HPDE6-E6E7 (cell line): ENCODE measurements around the gene RNF112.

Experiments used
- DNase-seq: peaks from one replicate; pipeline ENCODE4 v3.0.0; 2011; ENCODE audit warnings: missing footprints; ENCODE audit errors: extremely low spot score

RNF112 gene, protein sequence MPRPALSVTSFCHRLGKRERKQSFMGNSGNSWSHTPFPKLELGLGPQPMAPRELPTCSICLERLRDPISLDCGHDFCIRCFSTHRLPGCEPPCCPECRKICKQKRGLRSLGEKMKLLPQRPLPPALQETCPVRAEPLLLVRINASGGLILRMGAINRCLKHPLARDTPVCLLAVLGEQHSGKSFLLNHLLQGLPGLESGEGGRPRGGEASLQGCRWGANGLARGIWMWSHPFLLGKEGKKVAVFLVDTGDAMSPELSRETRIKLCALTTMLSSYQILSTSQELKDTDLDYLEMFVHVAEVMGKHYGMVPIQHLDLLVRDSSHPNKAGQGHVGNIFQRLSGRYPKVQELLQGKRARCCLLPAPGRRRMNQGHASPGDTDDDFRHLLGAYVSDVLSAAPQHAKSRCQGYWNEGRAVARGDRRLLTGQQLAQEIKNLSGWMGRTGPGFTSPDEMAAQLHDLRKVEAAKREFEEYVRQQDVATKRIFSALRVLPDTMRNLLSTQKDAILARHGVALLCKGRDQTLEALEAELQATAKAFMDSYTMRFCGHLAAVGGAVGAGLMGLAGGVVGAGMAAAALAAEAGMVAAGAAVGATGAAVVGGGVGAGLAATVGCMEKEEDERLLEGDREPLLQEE

DNA sequence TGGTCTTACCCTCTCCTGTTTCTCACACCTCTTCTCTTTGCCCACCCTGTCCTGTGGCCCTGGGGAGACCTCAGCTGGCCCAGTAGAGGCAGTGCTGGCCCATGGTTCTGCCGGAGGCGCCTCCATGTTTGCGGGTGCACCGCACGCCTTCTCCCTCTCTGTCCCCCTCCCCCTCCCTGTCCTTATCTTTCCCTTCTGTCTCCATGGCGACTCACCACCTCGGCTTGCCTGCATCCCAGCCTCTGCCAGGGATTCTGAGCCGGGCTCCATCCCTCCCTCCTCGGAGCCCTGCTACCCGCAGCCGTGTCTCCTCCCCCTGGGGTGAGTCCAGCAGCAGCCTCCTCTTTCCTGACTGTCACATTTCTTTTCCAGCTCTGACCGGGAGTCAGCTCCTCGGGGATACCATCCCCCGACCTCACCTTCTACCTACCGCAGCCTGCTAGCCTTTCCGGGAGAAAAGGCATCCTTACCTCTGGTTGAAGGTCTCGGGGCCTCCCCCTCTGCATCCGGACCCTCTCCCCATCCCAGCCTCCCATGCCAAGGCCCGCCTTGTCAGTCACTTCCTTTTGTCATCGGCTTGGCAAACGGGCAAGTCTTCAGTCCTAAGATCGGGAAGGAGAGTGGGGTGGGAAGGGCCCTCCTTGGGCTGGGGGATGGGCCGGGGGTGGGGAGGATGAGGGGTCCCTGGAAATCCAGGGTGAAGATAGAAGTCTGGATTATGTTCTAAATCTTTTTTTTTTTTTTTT lies at the start of gene RNF112:
TSS of gene RNF112 (plus strand) at position 358 of the 746 bp plus-strand sequence. CDS start at position 535, 177 bp downstream.
- no peak for DNase-seq

DNA sequence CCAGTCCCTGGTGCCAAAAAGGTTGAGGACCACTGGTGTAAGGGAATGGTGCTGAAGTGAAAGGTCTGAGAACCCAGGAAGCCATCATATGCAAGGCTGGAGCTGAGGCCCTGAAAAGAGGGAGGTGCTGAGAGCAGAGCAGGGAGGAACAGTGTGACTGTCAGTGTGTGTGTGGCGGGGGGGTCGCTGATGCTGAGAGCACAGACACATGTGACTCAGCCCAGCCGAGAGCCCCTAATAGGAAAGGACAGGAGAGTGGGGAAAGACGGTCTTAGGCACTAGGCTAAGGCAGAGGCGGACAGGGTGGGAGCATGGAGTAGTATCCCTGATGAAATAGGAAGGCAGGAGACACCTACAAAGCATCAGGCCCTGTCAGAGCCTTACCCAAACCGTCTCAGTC lies 49.7 kb upstream of the RNF112 start:
- no peak for DNase-seq

GRCh38 chr17:19361944-19362276 lies 49.1 kb upstream of the RNF112 start:
- DNase-seq: no peak

DNA sequence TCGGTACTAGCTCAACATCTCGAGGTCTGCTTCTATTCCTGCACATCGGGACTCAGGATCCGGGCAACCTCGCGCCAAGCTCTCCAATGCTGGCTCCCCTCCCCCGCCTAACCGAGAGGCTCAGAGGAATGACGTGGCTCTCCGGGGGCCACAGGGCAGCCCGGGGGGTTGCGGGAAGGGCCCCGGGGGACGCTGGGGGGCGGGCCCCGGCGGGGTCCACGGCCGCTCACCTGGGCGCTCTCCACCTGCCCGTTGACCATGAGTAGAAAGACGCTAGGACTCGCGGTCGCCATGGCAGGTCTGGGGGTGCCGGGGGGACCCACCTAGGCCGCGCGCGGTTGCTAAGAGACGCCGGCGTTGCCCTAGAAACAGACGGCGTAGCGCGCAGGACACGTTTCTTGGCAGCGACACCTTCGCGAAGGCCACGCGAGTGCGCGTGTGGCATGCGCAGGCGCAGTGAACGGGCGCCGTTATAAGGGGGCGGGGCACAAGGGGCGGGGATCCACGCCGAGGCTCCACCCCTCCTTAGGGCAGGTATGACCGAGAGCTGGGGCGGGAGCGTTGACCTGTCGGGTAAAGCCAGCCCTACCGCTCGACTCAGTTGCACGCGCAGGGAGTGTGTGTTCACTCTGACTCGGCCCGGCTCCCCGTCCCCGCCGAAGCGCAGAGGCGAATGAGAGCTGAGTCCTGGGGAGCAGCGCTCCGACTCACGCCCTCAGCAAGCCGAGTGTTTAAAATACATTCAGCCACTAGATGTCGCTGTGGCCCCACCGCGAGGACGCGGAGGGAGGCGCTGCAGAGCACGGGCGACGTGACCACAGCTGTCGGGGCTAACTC lies 48.5 kb upstream of the RNF112 start, which contains the start of gene B9D1:
TSS of gene B9D1 (minus strand) at position 447 of the 837 bp plus-strand sequence. CDS start at position 293, 154 bp downstream.
- peak; percentile 91 for DNase-seq

DNA sequence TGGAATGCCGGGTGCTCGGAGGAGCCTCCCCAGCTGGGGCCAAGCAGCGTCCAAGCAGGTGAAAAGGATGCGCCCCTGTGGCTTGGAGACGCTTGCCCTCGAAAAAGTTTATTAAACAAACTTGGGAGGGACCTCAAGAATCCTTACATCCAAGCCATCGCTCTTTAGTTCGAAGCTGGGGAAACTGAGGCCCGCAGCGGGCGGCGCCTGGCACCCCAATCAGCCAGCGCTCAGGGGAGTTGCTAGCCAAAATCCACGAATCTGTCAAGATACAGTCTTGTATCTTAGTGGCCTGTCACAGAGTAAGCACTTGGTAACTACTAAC lies 48.0 kb upstream of the RNF112 start:
- DNase-seq: no peak

DNA sequence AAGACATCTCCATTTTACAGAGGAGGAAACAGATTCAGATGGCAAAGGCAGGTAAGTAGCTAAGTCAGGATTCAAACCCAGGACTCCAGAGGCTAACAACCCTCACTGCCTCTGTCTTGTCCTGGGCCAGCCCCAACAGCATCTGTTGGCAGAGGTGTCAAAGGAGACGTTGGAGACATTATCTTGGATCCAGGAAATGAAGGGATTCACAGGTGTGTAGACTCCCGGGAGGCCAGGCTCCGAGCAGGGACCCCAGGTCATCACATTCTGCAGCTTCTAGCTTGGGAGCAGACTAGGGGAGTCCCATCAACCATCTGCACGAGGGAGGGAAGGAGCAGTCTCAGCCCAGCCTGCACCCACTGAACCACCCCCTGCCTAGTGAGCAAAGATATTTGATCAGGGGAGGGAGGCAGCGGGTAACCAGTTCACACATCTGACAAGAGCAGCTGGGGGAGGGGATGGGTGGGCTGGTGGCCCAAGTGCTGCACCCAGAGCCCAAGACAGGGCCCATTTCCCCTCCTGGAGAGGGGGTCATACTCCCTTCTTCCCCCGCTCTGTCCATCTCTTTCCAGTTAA lies 47.5 kb upstream of the RNF112 start:
- DNase-seq: no peak

- DNase-seq: no peak
Measured at GRCh38 chr17:19364699-19365498, 46.1 kb upstream of the RNF112 start.

DNA sequence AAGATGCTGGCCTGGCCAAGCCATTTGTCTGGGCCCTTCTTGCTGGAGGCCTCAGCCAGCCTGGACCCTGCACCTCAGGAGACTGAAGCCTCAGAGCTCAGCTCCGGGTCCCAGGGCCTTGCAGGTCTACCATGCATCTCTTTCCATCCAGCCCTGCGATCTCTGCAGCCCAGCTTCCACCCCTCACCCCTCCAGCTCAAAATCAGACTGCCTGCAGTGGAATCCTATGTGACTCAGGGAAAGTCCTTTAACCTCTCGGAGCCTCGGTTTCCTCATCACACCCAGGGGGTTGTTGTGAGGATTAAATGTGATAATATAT lies 45.6 kb upstream of the RNF112 start:
- no peak for DNase-seq

GRCh38 chr17:19365833-19366636 lies 45.0 kb upstream of the RNF112 start:
- DNase-seq: no peak

- DNase-seq: no peak
Measured at GRCh38 chr17:19366637-19366972, 44.4 kb upstream of the RNF112 start.

GRCh38 chr17:19368229-19368628 lies 42.8 kb upstream of the RNF112 start:
- DNase-seq: no peak

GRCh38 chr17:19369107-19369778 lies 41.8 kb upstream of the RNF112 start:
- no peak for DNase-seq

DNA sequence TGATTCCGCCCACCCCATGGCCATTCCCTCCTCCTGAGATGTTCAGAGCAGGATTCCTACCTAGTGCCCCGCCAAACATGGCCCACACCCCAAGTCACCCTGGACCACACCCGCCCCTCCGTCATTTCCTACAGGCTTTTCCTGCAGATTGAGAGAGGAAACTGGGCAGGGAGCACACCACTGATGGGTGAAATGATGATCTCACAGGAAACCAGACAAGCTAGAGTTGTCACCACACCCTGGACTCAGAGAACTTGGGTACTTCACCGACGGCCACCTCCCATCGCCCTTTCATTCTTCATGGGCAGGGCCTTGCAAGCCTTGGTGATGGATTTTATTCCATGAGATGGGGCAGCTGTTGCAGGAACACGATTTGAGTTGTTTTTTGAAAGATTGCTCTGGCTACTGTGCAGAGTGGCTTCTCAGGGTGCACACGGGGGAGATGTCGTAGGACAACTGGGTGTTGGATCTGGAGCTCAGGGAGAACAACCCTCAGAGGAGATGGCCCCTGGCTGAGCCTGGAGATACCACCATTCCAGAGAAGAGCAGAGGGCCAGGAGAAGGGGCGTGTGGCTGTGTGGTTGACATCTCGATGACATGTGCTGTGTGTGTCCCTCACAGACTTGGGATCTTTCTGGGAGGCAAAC lies 41.1 kb upstream of the RNF112 start:
- no peak for DNase-seq

- DNase-seq: no peak
Measured at GRCh38 chr17:19370493-19370960, 40.5 kb upstream of the RNF112 start.

DNA sequence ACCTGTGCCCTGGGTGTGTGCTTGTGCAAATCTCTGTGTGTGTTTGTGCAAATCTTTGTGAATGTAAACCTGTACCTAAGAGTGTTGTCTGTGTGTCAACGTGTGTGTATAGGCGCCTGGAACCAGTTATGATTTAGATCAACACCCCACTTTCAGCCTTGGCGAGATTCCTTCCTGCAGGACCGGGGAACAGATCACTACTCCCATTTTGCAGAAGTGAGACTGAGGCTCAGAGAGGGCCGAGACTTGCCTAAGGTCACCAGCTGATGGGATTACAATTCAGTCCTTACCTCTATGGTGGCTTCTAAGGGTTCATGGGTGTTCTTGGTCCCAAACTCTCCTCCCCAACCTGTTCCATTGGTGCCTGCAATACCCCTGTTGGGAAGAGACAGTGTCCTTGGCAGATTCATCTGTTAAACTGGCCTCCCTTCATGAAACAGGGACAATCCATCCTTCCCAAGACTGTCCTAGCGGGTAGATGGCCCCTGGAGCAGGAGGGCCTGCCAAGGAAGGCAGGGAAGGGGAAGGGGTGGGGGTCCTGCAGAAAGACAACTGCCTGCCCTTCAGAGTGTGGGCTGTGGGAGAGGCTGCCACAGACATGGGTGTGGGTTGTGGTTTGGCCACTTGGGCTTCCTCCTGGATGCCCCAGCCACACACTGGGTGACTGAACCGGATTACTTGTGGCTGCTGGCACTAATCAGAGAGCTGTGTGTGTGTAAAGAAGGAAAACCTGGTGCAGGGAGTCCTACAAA lies 39.6 kb upstream of the RNF112 start:
- no peak for DNase-seq

DNA sequence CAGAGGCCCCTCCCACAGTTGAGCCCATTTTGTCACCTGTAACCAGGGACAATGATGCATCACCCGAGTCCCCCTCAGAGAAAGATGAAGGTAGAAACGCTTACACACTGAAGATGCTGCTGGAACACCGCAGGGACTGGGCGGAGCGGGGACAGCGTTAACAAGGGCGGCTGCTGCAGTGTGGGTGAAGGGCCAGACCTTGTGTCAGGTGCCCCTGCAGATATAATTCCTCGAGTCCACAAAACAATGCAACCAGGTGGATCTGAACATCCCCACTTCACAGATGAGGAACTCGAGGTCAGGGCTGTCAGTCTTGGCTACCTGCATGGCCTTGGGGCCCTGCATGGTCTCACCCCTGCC lies 39.0 kb upstream of the RNF112 start:
- DNase-seq: no peak

DNA sequence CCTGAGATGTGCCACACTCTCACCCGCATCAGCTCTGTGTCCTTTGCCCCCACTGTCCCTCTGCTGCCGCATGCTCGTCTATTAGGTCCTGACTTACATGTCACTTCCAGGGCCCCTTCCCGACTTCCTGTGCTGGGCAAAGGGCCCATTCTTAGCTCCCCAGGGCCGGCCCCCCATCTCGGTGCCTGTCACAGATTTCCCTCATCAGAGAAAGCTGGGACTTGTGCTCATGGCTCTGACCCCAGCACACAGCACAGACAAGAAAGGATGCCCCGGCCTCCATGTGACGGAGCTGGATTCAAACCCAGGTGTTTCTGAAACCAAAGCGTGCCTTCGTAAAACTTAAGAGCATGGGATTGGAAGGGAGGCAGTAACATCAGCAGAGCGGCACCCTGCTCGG lies 38.6 kb upstream of the RNF112 start:
- no peak for DNase-seq

GRCh38 chr17:19372866-19373504 lies 38.0 kb upstream of the RNF112 start:
- DNase-seq: no peak
